ENCODE results near the gene TYMS. TPM values are rescaled to one million over a fixed set of nuclear protein-coding genes. Genes with fewer than 3 reads are reported as not detected.

The TYMS gene
- total RNA-seq, 4 donors from 2014 or later, result 1.1 to 6.1 (median 3.6) TPM

GRCh38 chr18:717003-717402 lies 59.5 kb downstream of the TYMS start:
- no peaks in the 10 kb centered on the region for H3K4me1 ChIP-seq

More at GRCh38 chr18:717003-717402, 59.5 kb downstream of the TYMS start:
- 89 to 90% methylated on average over 4 of the region's 4 CpGs for whole genome bisulfite sequencing, 2 donors (ENCODE audit: low coverage in 1 of 2)
- H3K4me3 ChIP-seq, result no peak overlapping the region
- no peak for ATAC-seq
- H3K36me3 ChIP-seq, result no peaks in the 10 kb centered on the region
- peaks cover 0 to 5% (median 0%) of the 10 kb centered on the region in 3 donors for H3K9me3 ChIP-seq
- TF ChIP-seq EP300 (IDR thresholded peaks at IDR 0.05) (no peak), POLR2A (IDR thresholded peaks at IDR 0.05) (no peak), CTCF (IDR thresholded peaks at IDR 0.05) (no peak)
- H3K27ac ChIP-seq, result no peak overlapping the region
- no peaks in the 10 kb centered on the region for H3K27me3 ChIP-seq

Other genes starting within 250 kb of the TYMS start
- 10 to 100 TPM; 21.2 to 40.1 (median 37.1) TPM for gene COLEC12, start 157.0 kb upstream of the TYMS start, total RNA-seq
- gene CETN1, start 77.3 kb upstream of the TYMS start, total RNA-seq, result not detected
- gene CLUL1, start 60.7 kb upstream of the TYMS start, total RNA-seq, result 1 to 10 TPM in 1 of 4 donors, not detected in 3; 1.5 TPM
- gene ENOSF1, start 55.0 kb downstream of the TYMS start, total RNA-seq, result 10 to 100 TPM; 16.2 to 80.2 (median 37.1) TPM
- gene YES1, start 154.6 kb downstream of the TYMS start, total RNA-seq, result 100 to 1,000 TPM in 2 of 4 donors, 10 to 100 TPM in 2; 84.1 to 127 (median 96.8) TPM
- 1 to 10 TPM in 1 of 4 donors, under 1 TPM in 2, not detected in 1; 0.39 to 2.3 (median 0.67) TPM for gene ADCYAP1, start 247.2 kb downstream of the TYMS start, total RNA-seq